HepG2 (cell line): ENCODE data around the gene FXN. TPM values are rescaled to one million over a fixed set of nuclear protein-coding genes. Genes with fewer than 3 reads are reported as not detected.

ENCODE experiments used
- CBX5 ChIP-seq: sonication (generic); formaldehyde crosslinking; IDR thresholded peaks from 2 replicates; pipeline ENCODE4 v1.4.0; 2020; ENCODE audit warnings: missing genetic modification reagents, borderline replicate concordance
- FOXK2 ChIP-seq: fragments of 450-650 bp; IDR thresholded peaks from 2 replicates; pipeline ENCODE4 v1.6.1; 2016
- MEIS1 ChIP-seq: sonication (generic); formaldehyde crosslinking; IDR thresholded peaks from 2 replicates; pipeline ENCODE4 v1.9.0; 2021; ENCODE audit warnings: mild to moderate bottlenecking, missing genetic modification reagents, moderate library complexity, borderline replicate concordance
- RARA ChIP-seq: IDR thresholded peaks from 2 replicates; pipeline ENCODE4 v1.6.1; 2016; ENCODE audit warnings: missing genetic modification reagents, missing compliant biosample characterization
- TCF7L2 ChIP-seq: IDR thresholded peaks from 2 replicates; pipeline ENCODE4 v1.6.1; 2011; ENCODE audit warnings: mild to moderate bottlenecking, low read depth, low read length, moderate library complexity
- ZFP90 ChIP-seq: sonication (generic); formaldehyde crosslinking; IDR thresholded peaks from 2 replicates; pipeline ENCODE4 v1.8.0; 2022; ENCODE audit warnings: missing genetic modification reagents, mild to moderate bottlenecking, inconsistent platforms, borderline replicate concordance
- ZNF253 ChIP-seq: sonication (generic); formaldehyde crosslinking; IDR thresholded peaks from 2 replicates; pipeline ENCODE4 v1.8.0; 2022; ENCODE audit warnings: mild to moderate bottlenecking, missing genetic modification reagents, borderline replicate concordance
- ZNF292 ChIP-seq: sonication (generic); formaldehyde crosslinking; IDR thresholded peaks from 2 replicates; pipeline ENCODE4 v1.8.1; 2022; ENCODE audit warnings: mild to moderate bottlenecking, low read depth, missing genetic modification reagents, borderline replicate concordance
- ZNF367 ChIP-seq: sonication (generic); formaldehyde crosslinking; IDR thresholded peaks from 2 replicates; pipeline ENCODE4 v1.4.0; 2020; ENCODE audit warnings: missing genetic modification reagents, borderline replicate concordance
- ZNF556 ChIP-seq: sonication (generic); formaldehyde crosslinking; IDR thresholded peaks from 2 replicates; pipeline ENCODE4 v1.4.0; 2020; ENCODE audit warnings: mild to moderate bottlenecking, missing genetic modification reagents, borderline replicate concordance
- ZNF766 ChIP-seq: sonication (generic); formaldehyde crosslinking; IDR thresholded peaks from 2 replicates; pipeline ENCODE4 v1.5.0; 2020; ENCODE audit warnings: missing genetic modification reagents, borderline replicate concordance
- polyA plus RNA-seq, 8 experiments: library from polyadenylated mRNA; depleted of rRNA in 3 of 8; stranded (reverse) in 7 of 8; unstranded in 1 of 8; fragments of >200 nt; fragmentation: Illumina TruSeq in 4 of 8; extraction: Trizol in 4 of 8; gene quantifications; 2 replicates each; pipeline versions ENCODE4 v1.2.1 to v1.2.3, GENCODE V29; 2011 to 2016; ENCODE audit warnings: low read depth in 4 of 8, missing spikeins in 1 of 8, mixed read lengths in 1 of 8; ENCODE audit not compliant: insufficient read depth in 1 of 8
- total RNA-seq, 5 experiments: library from RNA; depleted of rRNA; stranded (reverse); fragments of >200 nt; fragmentation: Illumina TruSeq; extraction: Trizol; gene quantifications; 2 replicates each; pipeline ENCODE4 v1.2.3, GENCODE V29; 2016; ENCODE audit warnings: low read depth in 1 of 5
- TF ChIP-seq, protein P1 (sequence below), 2 experiments: fragments of 450-650 bp in 1 of 2; sonication (generic) in 1 of 2; formaldehyde crosslinking; IDR thresholded peaks; 2 replicates each; pipeline versions ENCODE4 v1.5.0 to v1.8.0; 2020 to 2022; ENCODE audit warnings: mild to moderate bottlenecking in 1 of 2, missing genetic modification reagents in 1 of 2
- TF ChIP-seq, protein P2 (sequence below): sonication (generic); formaldehyde crosslinking; IDR thresholded peaks from 2 replicates; pipeline ENCODE4 v1.8.1; 2022; ENCODE audit warnings: mild to moderate bottlenecking, missing genetic modification reagents
- TF ChIP-seq, protein P3 (sequence below), 2 experiments: sonication (generic) in 1 of 2; formaldehyde crosslinking in 1 of 2; IDR thresholded peaks; 2 replicates each; pipeline versions ENCODE4 v1.6.1 to v1.9.0; 2014 to 2022; ENCODE audit warnings: antibody characterized with exemption in 1 of 2, borderline replicate concordance in 1 of 2, inconsistent platforms in 1 of 2, low read depth in 1 of 2, missing genetic modification reagents in 1 of 2
- TF ChIP-seq, protein P4 (sequence below): sonication (generic); formaldehyde crosslinking; IDR thresholded peaks from 2 replicates; pipeline ENCODE4 v1.5.1; 2020; ENCODE audit warnings: mild to moderate bottlenecking, missing genetic modification reagents, moderate library complexity
- TF ChIP-seq, protein P5 (sequence below): sonication (generic); formaldehyde crosslinking; IDR thresholded peaks from 2 replicates; pipeline ENCODE4 v1.5.0; 2020; ENCODE audit warnings: missing genetic modification reagents

Gene FXN
- total and polyA plus RNA-seq, 2 of the 13 experiments (the other 11 are each of a cell fraction or from before 2014, with no cell fraction given): 24.1 to 26.0 TPM

DNA sequence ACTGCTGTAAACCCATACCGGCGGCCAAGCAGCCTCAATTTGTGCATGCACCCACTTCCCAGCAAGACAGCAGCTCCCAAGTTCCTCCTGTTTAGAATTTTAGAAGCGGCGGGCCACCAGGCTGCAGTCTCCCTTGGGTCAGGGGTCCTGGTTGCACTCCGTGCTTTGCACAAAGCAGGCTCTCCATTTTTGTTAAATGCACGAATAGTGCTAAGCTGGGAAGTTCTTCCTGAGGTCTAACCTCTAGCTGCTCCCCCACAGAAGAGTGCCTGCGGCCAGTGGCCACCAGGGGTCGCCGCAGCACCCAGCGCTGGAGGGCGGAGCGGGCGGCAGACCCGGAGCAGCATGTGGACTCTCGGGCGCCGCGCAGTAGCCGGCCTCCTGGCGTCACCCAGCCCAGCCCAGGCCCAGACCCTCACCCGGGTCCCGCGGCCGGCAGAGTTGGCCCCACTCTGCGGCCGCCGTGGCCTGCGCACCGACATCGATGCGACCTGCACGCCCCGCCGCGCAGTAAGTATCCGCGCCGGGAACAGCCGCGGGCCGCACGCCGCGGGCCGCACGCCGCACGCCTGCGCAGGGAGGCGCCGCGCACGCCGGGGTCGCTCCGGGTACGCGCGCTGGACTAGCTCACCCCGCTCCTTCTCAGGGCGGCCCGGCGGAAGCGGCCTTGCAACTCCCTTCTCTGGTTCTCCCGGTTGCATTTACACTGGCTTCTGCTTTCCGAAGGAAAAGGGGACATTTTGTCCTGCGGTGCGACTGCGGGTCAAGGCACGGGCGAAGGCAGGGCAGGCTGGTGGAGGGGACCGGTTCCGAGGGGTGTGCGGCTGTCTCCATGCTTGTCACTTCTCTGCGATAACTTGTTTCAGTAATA is at the start of gene FXN (continued):
- TF ChIP-seq, protein P1, sequence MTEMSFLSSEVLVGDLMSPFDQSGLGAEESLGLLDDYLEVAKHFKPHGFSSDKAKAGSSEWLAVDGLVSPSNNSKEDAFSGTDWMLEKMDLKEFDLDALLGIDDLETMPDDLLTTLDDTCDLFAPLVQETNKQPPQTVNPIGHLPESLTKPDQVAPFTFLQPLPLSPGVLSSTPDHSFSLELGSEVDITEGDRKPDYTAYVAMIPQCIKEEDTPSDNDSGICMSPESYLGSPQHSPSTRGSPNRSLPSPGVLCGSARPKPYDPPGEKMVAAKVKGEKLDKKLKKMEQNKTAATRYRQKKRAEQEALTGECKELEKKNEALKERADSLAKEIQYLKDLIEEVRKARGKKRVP (CRISPR knock-in tag; IDR thresholded peaks at IDR 0.05): peak in 1 of 2 experiments; percentile 7; a peak in 1 of 4 replicates
- TF ChIP-seq ZNF292 (CRISPR knock-in tag) (0 out of 2 replicates have a peak, but pooled peaks have one; percentile 51), MEIS1 (CRISPR knock-in tag) (peak; percentile 35; the same call in 1 of the 2 replicates), ZNF367 (CRISPR knock-in tag) (peak; percentile 73; the same call in 1 of the 2 replicates), ZFP90 (CRISPR knock-in tag) (peak; percentile 46), CBX5 (CRISPR knock-in tag) (peak; percentile 58; the same call in 1 of the 2 replicates), ZNF253 (CRISPR knock-in tag) (peak; percentile 75; the same call in 1 of the 2 replicates), ZNF766 (CRISPR knock-in tag) (peak; percentile 69; the same call in 1 of the 2 replicates), ZNF556 (CRISPR knock-in tag) (peak; percentile 86), TCF7L2 (no peak), FOXK2 (no peak), RARA (CRISPR knock-in tag) (peak; percentile 32; the same call in 1 of the 2 replicates)
- TF ChIP-seq, protein P2, sequence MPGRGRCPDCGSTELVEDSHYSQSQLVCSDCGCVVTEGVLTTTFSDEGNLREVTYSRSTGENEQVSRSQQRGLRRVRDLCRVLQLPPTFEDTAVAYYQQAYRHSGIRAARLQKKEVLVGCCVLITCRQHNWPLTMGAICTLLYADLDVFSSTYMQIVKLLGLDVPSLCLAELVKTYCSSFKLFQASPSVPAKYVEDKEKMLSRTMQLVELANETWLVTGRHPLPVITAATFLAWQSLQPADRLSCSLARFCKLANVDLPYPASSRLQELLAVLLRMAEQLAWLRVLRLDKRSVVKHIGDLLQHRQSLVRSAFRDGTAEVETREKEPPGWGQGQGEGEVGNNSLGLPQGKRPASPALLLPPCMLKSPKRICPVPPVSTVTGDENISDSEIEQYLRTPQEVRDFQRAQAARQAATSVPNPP (CRISPR knock-in tag): peak; percentile 78; the same call in 1 of the 2 replicates
- TF ChIP-seq, protein P3, sequence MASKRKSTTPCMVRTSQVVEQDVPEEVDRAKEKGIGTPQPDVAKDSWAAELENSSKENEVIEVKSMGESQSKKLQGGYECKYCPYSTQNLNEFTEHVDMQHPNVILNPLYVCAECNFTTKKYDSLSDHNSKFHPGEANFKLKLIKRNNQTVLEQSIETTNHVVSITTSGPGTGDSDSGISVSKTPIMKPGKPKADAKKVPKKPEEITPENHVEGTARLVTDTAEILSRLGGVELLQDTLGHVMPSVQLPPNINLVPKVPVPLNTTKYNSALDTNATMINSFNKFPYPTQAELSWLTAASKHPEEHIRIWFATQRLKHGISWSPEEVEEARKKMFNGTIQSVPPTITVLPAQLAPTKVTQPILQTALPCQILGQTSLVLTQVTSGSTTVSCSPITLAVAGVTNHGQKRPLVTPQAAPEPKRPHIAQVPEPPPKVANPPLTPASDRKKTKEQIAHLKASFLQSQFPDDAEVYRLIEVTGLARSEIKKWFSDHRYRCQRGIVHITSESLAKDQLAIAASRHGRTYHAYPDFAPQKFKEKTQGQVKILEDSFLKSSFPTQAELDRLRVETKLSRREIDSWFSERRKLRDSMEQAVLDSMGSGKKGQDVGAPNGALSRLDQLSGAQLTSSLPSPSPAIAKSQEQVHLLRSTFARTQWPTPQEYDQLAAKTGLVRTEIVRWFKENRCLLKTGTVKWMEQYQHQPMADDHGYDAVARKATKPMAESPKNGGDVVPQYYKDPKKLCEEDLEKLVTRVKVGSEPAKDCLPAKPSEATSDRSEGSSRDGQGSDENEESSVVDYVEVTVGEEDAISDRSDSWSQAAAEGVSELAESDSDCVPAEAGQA (IDR thresholded peaks at IDR 0.05; ENCODE audit: low read depth): no peak
- TF ChIP-seq, protein P3 (CRISPR knock-in tag; IDR thresholded peaks at IDR 0.05; ENCODE audit: borderline replicate concordance): 0 out of 2 replicates have a peak, but pooled peaks have one; percentile 38
- TF ChIP-seq, protein P4, sequence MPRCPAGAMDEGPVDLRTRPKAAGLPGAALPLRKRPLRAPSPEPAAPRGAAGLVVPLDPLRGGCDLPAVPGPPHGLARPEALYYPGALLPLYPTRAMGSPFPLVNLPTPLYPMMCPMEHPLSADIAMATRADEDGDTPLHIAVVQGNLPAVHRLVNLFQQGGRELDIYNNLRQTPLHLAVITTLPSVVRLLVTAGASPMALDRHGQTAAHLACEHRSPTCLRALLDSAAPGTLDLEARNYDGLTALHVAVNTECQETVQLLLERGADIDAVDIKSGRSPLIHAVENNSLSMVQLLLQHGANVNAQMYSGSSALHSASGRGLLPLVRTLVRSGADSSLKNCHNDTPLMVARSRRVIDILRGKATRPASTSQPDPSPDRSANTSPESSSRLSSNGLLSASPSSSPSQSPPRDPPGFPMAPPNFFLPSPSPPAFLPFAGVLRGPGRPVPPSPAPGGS (CRISPR knock-in tag): peak; percentile 60; the same call in 1 of the 2 replicates
- TF ChIP-seq, protein P5, sequence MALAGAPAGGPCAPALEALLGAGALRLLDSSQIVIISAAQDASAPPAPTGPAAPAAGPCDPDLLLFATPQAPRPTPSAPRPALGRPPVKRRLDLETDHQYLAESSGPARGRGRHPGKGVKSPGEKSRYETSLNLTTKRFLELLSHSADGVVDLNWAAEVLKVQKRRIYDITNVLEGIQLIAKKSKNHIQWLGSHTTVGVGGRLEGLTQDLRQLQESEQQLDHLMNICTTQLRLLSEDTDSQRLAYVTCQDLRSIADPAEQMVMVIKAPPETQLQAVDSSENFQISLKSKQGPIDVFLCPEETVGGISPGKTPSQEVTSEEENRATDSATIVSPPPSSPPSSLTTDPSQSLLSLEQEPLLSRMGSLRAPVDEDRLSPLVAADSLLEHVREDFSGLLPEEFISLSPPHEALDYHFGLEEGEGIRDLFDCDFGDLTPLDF (CRISPR knock-in tag): peak; percentile 25
